Sciatic nerve (tissue), 2 donors: ENCODE measurements around the gene ZNF700. TPM values are rescaled to one million over a fixed set of nuclear protein-coding genes. Genes with fewer than 3 reads are reported as not detected.
"Not testable (repeated sequence)": the region's sequence is repeated elsewhere in the genome, so short reads cannot be mapped to it uniquely, and the experiment has no call there.

Source experiments
- ATAC-seq: fragments of 200-7000 bp; cut with Tn5 transposase; one replicate; pipeline ENCODE4 v1.9.1; 2020; ENCODE audit warnings: mild to moderate bottlenecking, moderate library complexity
- DNase-seq: peaks from one replicate; pipeline ENCODE4 v3.0.0-alpha.2; 2020; ENCODE audit warnings: low spot score
- intact Hi-C: fragments of 100-400 bp; cut with DNase I; formaldehyde crosslinking; loops from one replicate; pipeline ENCODE4 v1.14.2; 2022
- total RNA-seq: library from RNA; stranded (reverse); fragmentation: NEBNext Ultra II Directional; extraction: Animal tissue kit (Norgen Biotek cat#: 25700); gene quantifications from one replicate; pipeline ENCODE4 v1.2.1, GENCODE V29; 2021
- donor health status: DM: no; HTN: no; CAD: no.
- donor health status: DM: no; HTN: no; CAD: no.

Gene ZNF700
- total RNA-seq, 1 donor from 2014 or later: 16.1 TPM

DNA sequence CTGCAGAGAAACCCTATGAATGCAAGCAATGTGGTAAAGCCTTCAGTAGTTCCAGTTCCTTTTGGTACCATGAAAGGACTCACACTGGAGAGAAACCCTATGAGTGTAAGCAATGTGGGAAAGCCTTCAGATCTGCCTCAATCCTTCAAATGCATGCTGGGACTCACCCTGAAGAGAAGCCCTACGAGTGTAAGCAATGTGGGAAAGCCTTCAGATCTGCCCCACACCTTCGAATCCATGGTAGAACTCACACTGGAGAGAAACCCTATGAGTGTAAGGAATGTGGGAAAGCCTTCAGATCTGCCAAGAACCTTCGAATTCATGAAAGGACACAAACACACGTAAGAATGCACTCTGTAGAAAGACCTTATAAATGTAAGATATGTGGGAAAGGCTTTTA is 54.6 kb downstream of the ZNF700 start:
- ATAC-seq (no peak), DNase-seq (no peak)
- intact Hi-C loops: no loop called here

DNA sequence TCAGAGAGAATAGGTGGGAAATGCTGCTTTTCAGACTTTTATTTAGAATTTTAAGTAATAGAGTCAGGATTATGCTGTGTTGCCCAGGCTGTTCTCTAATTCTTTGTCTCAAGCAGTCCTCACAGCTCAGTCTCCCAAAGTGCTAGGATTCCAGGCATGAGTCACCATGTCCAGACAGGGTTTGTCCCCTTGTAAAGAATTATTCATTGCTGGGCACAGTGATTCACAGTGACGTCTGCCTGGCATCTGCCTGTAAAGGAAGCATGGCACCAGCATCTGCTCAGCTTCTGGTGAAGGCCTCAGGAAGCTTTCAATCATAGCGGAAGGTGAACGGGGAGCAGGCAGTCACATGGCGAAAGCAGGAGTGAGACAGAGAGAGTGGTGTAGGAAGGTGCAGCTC is 57.6 kb downstream of the ZNF700 start:
- DNase-seq: no peak
- ATAC-seq: no peak
- intact Hi-C loops: no loop called here

DNA sequence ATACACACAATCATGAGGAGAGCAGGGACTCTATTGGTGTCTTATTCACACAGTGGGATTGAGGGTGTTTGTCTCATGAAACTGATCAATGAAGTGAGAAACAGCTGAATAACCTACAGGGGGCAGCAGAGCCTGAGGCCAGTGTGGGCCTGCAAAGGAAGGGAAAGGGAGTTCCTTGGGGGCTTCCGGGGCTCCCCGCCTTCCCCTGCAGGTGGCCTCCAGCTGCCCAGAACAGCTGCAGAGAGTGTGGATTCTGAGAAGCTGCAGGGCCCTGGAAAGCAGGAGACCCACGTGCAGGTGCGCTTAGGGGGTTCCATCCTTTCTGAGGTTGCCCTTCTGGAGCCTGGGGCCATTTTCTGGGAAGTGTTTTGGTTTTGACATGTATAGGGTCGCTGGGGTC is 60.1 kb downstream of the ZNF700 start:
- DNase-seq: no peak
- intact Hi-C loops: no loop called here

DNA sequence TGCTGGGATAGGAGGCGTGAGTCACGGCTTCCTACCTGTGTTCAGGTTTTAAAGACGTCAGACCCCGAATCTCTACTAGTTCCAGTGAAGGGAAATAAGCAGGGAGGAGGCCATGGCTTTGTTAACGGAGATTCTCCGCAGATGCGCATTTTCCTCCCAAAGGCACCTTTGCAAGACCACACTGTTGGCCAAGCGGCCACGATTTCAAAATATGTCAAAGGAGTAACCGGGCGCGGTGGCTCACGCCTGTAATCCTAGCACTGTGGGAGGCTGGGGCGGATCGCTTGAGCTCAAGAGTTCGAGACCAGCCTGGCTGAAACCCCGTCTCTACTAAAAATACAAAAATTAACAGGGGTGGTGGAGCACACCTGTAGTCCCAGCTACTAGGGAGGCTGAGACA is 61.8 kb downstream of the ZNF700 start:
- no peak for DNase-seq
- no peak for ATAC-seq
- intact Hi-C loops: no loop called here

More for the DNA sequence above, 60.1 kb downstream of the ZNF700 start:
- ATAC-seq: no peak

DNA sequence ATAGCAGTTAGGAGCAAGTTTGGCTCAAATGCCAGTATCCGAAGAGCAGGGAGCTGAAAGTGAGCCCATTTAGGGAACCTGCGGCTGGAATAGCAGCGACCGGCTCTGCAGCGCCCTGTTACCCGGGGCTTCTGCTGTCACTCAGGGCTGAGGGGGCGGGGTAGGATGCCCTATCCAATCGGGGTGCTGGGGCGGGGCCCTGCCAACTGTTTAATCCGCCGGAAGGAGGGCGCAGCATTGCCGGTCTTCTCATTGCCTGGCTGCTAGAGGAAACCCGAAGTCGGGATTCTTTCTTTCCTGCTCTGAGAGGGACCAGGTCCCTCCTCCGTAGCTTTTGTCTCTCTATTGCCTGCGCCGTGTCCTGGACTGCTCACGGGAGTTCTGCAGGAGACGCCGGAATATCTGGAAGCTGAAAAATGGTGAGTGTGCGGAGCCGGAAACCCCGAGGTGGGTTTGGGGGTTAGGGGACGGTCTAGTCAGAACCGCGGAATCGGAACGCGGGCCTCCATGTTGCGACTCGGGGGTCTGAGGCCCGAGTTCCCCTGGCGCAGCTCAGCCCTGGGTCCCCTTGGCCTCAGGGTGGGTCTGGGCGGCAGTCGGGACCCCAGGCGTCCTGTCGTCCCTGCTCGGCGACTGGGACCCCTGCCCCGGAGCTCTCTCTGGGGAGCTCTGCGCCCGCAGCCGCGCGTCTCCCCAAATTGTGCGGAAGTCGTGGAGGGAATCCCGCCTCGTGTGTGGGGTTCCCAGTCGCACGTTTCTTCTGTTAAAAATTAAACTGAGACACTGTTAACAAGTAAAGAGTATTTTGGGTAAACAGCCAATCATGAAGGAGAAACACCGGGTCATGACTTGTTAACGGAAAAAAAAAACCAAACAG is 62.7 kb downstream of the ZNF700 start:
- DNase-seq: peak; percentile 96
- intact Hi-C loops: no loop called here
- ATAC-seq: peak; percentile 100

DNA sequence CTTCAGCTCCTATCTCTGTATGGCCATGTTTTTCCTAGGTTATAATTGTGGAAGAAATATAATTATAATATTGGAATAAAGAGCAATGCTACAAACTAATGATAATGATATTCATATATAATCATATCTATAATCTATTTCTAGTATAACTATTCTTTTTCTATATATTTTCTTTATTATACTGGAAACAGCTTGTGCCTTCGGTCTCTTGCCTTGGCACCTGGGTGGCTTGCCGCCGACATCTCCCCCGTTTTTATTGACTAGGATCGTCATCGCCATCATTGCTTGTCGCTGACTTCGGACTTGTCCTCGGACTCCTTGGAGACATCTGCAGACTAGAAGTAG is 64.2 kb downstream of the ZNF700 start:
- ATAC-seq: no peak
- no peak for DNase-seq
- intact Hi-C loops: no loop called here

DNA sequence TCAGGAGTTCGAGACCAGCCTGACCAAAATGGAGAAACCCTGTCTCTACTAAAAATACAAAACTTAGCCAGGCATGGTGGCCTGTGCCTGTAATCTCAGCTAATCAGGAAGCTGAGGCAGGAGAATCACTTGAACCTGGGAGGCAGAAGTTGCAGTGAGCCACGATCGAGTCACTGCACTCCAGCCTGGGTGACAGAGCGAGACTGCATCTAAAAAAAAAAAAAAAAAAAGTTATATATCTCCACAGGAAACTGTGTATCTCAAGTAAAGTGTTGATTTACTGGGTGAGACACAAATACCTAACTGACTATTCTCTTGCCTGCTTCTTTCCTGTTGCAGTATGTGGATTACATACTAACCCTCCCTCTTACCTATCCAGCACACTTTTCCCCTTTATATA is 67.0 kb downstream of the ZNF700 start:
- not testable (repeated sequence) for DNase-seq, ATAC-seq
- intact Hi-C loops: loop anchor here (10.0 kb wide), 1 partner anchor 197 kb away; the partner anchor contains the start of gene ZNF491

DNA sequence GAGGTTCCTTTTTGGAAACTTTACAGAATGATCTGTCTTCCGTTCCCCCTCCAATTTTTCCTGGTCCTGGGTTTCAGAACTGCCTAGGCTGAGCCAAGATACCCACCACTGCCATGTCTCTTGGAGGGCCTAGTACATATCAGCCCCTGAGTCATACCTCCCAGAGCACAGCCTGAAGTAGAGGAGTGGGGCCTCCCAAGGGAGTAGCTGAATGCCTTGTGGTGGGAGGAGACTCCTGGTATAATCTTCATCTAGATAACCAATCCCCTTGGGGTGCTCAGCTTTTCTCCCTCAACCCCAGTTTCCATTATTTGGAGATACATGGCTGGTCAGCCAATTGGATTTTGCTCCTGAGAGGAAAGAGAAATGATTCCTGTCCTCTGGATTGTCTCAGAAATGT is 70.3 kb downstream of the ZNF700 start:
- ATAC-seq (no peak), DNase-seq (no peak)
- intact Hi-C loops: loop anchor here (10.0 kb wide), 1 partner anchor 200 kb away; the partner anchor contains the start of gene ZNF491

Other genes starting within 250 kb of the ZNF700 start
- 9.8 TPM for gene ZNF823, start 186.2 kb upstream of the ZNF700 start, total RNA-seq
- 13.3 TPM for gene ZNF441, start 158.1 kb upstream of the ZNF700 start, total RNA-seq
- 4.2 TPM for gene ZNF491, start 126.6 kb upstream of the ZNF700 start, total RNA-seq
- gene ZNF440, start 110.8 kb upstream of the ZNF700 start, total RNA-seq: 12.1 TPM
- gene ZNF439, start 76.4 kb upstream of the ZNF700 start, total RNA-seq: 12.7 TPM
- gene ZNF69, start 37.3 kb upstream of the ZNF700 start, total RNA-seq: 7.4 TPM
- gene ZNF763, start 39.9 kb downstream of the ZNF700 start, total RNA-seq: 6.6 TPM
- 4.8 TPM for gene ZNF433, start 110.6 kb downstream of the ZNF700 start, total RNA-seq
- 0.27 TPM for gene ZNF878, start 127.9 kb downstream of the ZNF700 start, total RNA-seq
- gene ZNF844, start 139.6 kb downstream of the ZNF700 start, total RNA-seq: 21.3 TPM
- gene ZNF20, start 215.2 kb downstream of the ZNF700 start, total RNA-seq: 4.3 TPM
- 7.3 TPM for gene ZNF625, start 231.6 kb downstream of the ZNF700 start, total RNA-seq
- 15.8 TPM for gene ZNF136, start 238.0 kb downstream of the ZNF700 start, total RNA-seq